Panc1 (cell line): Measurements from ENCODE around the gene CELA2B.

Experiments used
- REST ChIP-seq, 2 experiments: IDR thresholded peaks; 2 replicates each; pipeline ENCODE4 v1.6.1; 2011 to 2012; ENCODE audit warnings: low read depth in 2 of 2, control low read depth in 1 of 2, low read length in 1 of 2, mild to moderate bottlenecking in 1 of 2, moderate library complexity in 1 of 2; ENCODE audit not compliant: insufficient read depth in 1 of 2
- SIN3A ChIP-seq: IDR thresholded peaks from 2 replicates; pipeline ENCODE4 v1.6.1; 2012; ENCODE audit warnings: low read depth, mild to moderate bottlenecking, low read length, moderate library complexity, borderline replicate concordance; ENCODE audit not compliant: insufficient read depth
- TF ChIP-seq, protein P1 (sequence below): fragments of 450-650 bp; IDR thresholded peaks from 2 replicates; pipeline ENCODE4 v1.5.1; 2017; ENCODE audit warnings: mild to moderate bottlenecking

GRCh38 chr1:15475752-15476314 lies at the start of gene CELA2B:
- TF ChIP-seq, protein P1, sequence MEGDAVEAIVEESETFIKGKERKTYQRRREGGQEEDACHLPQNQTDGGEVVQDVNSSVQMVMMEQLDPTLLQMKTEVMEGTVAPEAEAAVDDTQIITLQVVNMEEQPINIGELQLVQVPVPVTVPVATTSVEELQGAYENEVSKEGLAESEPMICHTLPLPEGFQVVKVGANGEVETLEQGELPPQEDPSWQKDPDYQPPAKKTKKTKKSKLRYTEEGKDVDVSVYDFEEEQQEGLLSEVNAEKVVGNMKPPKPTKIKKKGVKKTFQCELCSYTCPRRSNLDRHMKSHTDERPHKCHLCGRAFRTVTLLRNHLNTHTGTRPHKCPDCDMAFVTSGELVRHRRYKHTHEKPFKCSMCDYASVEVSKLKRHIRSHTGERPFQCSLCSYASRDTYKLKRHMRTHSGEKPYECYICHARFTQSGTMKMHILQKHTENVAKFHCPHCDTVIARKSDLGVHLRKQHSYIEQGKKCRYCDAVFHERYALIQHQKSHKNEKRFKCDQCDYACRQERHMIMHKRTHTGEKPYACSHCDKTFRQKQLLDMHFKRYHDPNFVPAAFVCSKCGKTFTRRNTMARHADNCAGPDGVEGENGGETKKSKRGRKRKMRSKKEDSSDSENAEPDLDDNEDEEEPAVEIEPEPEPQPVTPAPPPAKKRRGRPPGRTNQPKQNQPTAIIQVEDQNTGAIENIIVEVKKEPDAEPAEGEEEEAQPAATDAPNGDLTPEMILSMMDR: no peak
- TF ChIP-seq REST (IDR thresholded peaks at IDR 0.05; ENCODE audit: insufficient read depth in 1 of 2, low read depth in 2 of 2, low read length in 1 of 2) (no peak), SIN3A (no peak)
